Endothelial cell of umbilical vein (primary cell): ENCODE data around the gene SLC5A2. TPM values are rescaled to one million over a fixed set of nuclear protein-coding genes. Genes with fewer than 3 reads are reported as not detected.

Source experiments
- BruUV-seq: library from RNA; stranded (reverse); fragments of 400-500 nt; replicated peaks from 2 replicates; lab custom pipeline; 2021; lab: Mats Ljungman, UMichigan
- CTCF ChIA-PET: fragments of 300-600, 350-600 bp; sonication (Branson Sonifier 250); formaldehyde crosslinking; loops from one replicate; lab custom pipeline; 2021; ENCODE audit warnings: antibody characterized with exemption, inconsistent platforms; lab: Charles Lee
- POLR2A ChIA-PET: fragments of 300-600, 350-600 bp; sonication (Branson Sonifier 250); formaldehyde crosslinking; loops from one replicate; lab custom pipeline; 2021; ENCODE audit warnings: antibody characterized with exemption, inconsistent platforms; lab: Charles Lee
- DNase-seq: peaks from one replicate; pipeline ENCODE4 v3.0.0-alpha.2; 2011; ENCODE audit warnings: low read depth, low spot score
- FAIRE-seq: peaks from 2 replicates; lab custom pipeline; 2011; peaks lifted over from hg19 to GRCh38; lab: Jason Lieb, UNC
- H2AFZ ChIP-seq: 2 replicates; pipeline ENCODE4 v1.6.0; 2012; ENCODE audit warnings: low read depth, low read length, control low read depth, inconsistent platforms
- H3K27ac ChIP-seq: 2 replicates; pipeline ENCODE4 v1.5.1; 2011; ENCODE audit warnings: low read depth, mild to moderate bottlenecking, control low read depth, low read length, moderate library complexity; ENCODE audit not compliant: insufficient read depth
- H3K27me3 ChIP-seq, 2 experiments: 2 replicates each; pipeline versions ENCODE4 v1.6.0 to v1.6.1; 2011; ENCODE audit warnings: low read length in 2 of 2, mixed read lengths in 1 of 2; ENCODE audit not compliant: control insufficient read depth in 2 of 2, insufficient read depth in 2 of 2
- H3K36me3 ChIP-seq, 2 experiments: 2 replicates in 1 of 2; 3 replicates in 1 of 2; pipeline ENCODE4 v1.5.1; 2011; ENCODE audit warnings: low read length in 2 of 2, mild to moderate bottlenecking in 1 of 2, moderate library complexity in 1 of 2; ENCODE audit not compliant: control insufficient read depth in 2 of 2, insufficient read depth in 2 of 2; ENCODE audit errors: extremely low read depth in 1 of 2
- H3K4me1 ChIP-seq: 3 replicates; pipeline ENCODE4 v1.5.1; 2011; ENCODE audit warnings: mild to moderate bottlenecking, low read length; ENCODE audit not compliant: control insufficient read depth, insufficient read depth; ENCODE audit errors: extremely low read depth
- H3K4me2 ChIP-seq: 2 replicates; pipeline ENCODE4 v1.6.1; 2011; ENCODE audit warnings: low read length, control low read depth, mixed read lengths; ENCODE audit not compliant: insufficient read depth
- H3K4me3 ChIP-seq, 3 experiments: fragments of 200-600 bp in 1 of 3; sonication (generic), shearing (Covaris generic) in 1 of 3; replicated peaks in 1 of 3; 2 replicates each; pipeline ENCODE4 v1.5.1; 2011 to 2016; ENCODE audit warnings: control low read depth in 3 of 3, low read length in 3 of 3, mild to moderate bottlenecking in 2 of 3, inconsistent platforms in 1 of 3, low read depth in 1 of 3, moderate library complexity in 1 of 3; ENCODE audit not compliant: insufficient read depth in 1 of 3
- H3K79me2 ChIP-seq: 2 replicates; pipeline ENCODE4 v1.6.0; 2012; ENCODE audit warnings: low read length, inconsistent platforms; ENCODE audit not compliant: control insufficient read depth, insufficient read depth
- H3K9ac ChIP-seq: replicated peaks from 2 replicates; pipeline ENCODE3; 2011; ENCODE audit warnings: low read length, control low read depth; ENCODE audit not compliant: insufficient read depth; ENCODE audit errors: extremely low read depth
- H3K9me1 ChIP-seq: replicated peaks from 3 replicates; pipeline ENCODE4 v1.6.0; 2011; ENCODE audit warnings: mild to moderate bottlenecking, low read length; ENCODE audit not compliant: control insufficient read depth, insufficient read depth; ENCODE audit errors: extremely low read depth
- H3K9me3 ChIP-seq: replicated peaks from 2 replicates; pipeline ENCODE4 v1.5.1; 2012; ENCODE audit warnings: low read length, inconsistent platforms; ENCODE audit not compliant: control insufficient read depth, insufficient read depth
- H4K20me1 ChIP-seq: replicated peaks from 2 replicates; pipeline ENCODE3; 2011; ENCODE audit warnings: mild to moderate bottlenecking, low read length; ENCODE audit not compliant: control insufficient read depth, insufficient read depth; ENCODE audit errors: extremely low read depth
- GATA2 ChIP-seq: IDR thresholded peaks from 2 replicates; pipeline ENCODE4 v1.7.0; 2011; ENCODE audit warnings: low read depth, mild to moderate bottlenecking, moderate library complexity, mixed read lengths, low read length; ENCODE audit not compliant: insufficient read length, insufficient read depth
- MYC ChIP-seq: IDR thresholded peaks from one replicate; pipeline ENCODE4 v1.6.1; 2011; ENCODE audit warnings: mild to moderate bottlenecking, low read depth, low read length
- POLR2AphosphoS5 ChIP-seq: IDR thresholded peaks from 2 replicates; pipeline ENCODE4 v1.6.1; 2012; ENCODE audit warnings: low read depth, mild to moderate bottlenecking, control low read depth, low read length, moderate library complexity; ENCODE audit not compliant: insufficient read depth
- dilution Hi-C: fragments of 300-500 bp; cut with MboI; formaldehyde crosslinking; loops from one replicate; pipeline ENCODE4 v1.15.0; 2019; ENCODE audit warnings: low sequenced_read_pairs; ENCODE audit not compliant: extremely low pct_ligation_motif_present
- intact Hi-C: fragments of 100-400 bp; cut with micrococcal nuclease; formaldehyde crosslinking; loops from one replicate; pipeline ENCODE4 v1.10.0; 2022
- polyA plus RNA-seq, 4 experiments: library from polyadenylated mRNA; depleted of rRNA in 3 of 4; stranded (reverse) in 3 of 4; unstranded in 1 of 4; fragments of >200 nt; gene quantifications; 2 replicates each; pipeline versions ENCODE4 v1.2.1 to v1.2.3, GENCODE V29; 2011 to 2012; ENCODE audit warnings: missing spikeins in 1 of 4
- total RNA-seq: library from RNA; stranded (reverse); gene quantifications from 2 replicates; pipeline ENCODE4 v1.2.3, GENCODE V29; 2021

The SLC5A2 gene
- total and polyA plus RNA-seq, 2 donors (not counting 3 experiments of a cell fraction or from before 2014, with no cell fraction given), result 0.03 TPM; not detected in 1

DNA sequence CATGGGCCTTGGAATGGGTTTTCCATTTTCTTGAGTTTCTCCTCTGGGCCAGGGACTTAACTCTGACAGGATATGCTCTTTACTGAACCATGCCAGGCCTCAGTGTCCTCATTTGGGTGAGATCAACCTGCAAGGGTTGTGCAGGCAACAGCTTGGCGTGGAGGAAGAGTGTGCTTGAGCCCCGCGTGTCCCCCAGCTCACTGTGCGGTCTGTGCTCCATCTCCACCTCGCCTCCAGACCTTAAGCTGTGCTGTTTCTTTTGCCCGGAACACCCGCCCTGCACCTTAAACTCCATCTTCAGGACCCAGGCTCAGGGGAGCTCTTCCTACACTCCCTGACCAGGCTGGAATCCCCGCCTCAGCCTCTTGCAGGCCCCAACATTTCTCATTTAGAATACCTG is 15.6 kb downstream of the SLC5A2 start:
- Histone ChIP-seq H3K9me3 (no peaks in the 10 kb centered on the region), H3K79me2 (no peaks in the 10 kb centered on the region), H4K20me1 (no peaks in the 10 kb centered on the region), H3K27ac (no peak overlapping the region), H2AFZ (no peak overlapping the region), H3K36me3 (peaks cover 2 to 12% of the 10 kb centered on the region in 2 experiments), H3K9me1 (no peaks in the 10 kb centered on the region), H3K4me2 (no peak overlapping the region), H3K27me3 (no peaks in the 10 kb centered on the region), H3K9ac (no peak overlapping the region), H3K4me3 (no peak overlapping the region), H3K4me1 (no peaks in the 10 kb centered on the region)
- intact Hi-C loops, result no loop called here
- TF ChIP-seq GATA2, result no peak
- no peak for TF ChIP-seq MYC
- ChIA-PET POLR2A (no interaction called here), CTCF (no interaction called here)
- dilution Hi-C loops, result no loop called here
- no TSS peak for BruUV-seq
- DNase-seq, result no peak
- FAIRE-seq, result no peak

DNA sequence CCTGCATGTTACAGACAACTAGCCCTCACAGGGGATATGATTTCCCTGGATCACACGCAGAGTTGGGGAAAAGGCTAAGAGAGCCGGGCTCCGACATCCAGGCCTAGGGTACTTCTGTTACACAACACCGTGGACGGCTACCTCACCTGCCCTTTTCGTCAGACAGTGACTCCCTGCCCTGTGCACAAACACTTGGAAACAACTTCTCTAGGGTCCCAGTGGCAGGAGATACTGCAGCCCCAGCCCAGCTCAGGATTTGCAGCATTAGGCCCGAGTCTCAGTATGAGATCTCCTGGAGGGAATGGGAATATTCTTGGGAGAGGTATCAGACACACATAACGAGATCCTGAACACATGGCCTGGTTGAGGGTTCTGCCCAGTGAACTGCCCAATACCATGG is 17.0 kb downstream of the SLC5A2 start:
- Histone ChIP-seq H3K4me1 (peaks cover 8% of the 10 kb centered on the region), H3K4me3 (no peak overlapping the region), H3K36me3 (peaks cover 2 to 7% of the 10 kb centered on the region in 2 experiments), H3K27ac (no peak overlapping the region), H3K4me2 (no peak overlapping the region), H3K9ac (no peak overlapping the region), H4K20me1 (no peaks in the 10 kb centered on the region), H3K27me3 (no peaks in the 10 kb centered on the region), H3K9me3 (no peaks in the 10 kb centered on the region), H3K9me1 (no peaks in the 10 kb centered on the region), H3K79me2 (no peaks in the 10 kb centered on the region), H2AFZ (no peak overlapping the region)
- ChIA-PET CTCF (interaction anchor here (0.9 to 1.7 kb wide), 3 partner anchors 8 to 44 kb away, joined by 3 to 4 read pairs (median 3); partner anchors contain the start of gene RUSF1), POLR2A (no interaction called here)
- no peak for FAIRE-seq
- intact Hi-C loops (loop anchor here (10.0 kb wide), 1 partner anchor 365 kb away; no protein-coding TSS in a partner anchor), dilution Hi-C loops (no loop called here)
- DNase-seq, result no peak
- no peak for TF ChIP-seq POLR2AphosphoS5
- no TSS peak for BruUV-seq
